NCI-H1417 treated with DMSO at 0.1 percent for 48 hours (cell line): ENCODE measurements around the gene ANXA10.
"Not testable (repeated sequence)": the region's sequence is repeated elsewhere in the genome, so short reads cannot be mapped to it uniquely, and the experiment has no call there.

Experiments used
- DNase-seq: peaks from one replicate; lab custom pipeline; 2025; lab: John Stamatoyannopoulos, UW

Gene ANXA10

DNA sequence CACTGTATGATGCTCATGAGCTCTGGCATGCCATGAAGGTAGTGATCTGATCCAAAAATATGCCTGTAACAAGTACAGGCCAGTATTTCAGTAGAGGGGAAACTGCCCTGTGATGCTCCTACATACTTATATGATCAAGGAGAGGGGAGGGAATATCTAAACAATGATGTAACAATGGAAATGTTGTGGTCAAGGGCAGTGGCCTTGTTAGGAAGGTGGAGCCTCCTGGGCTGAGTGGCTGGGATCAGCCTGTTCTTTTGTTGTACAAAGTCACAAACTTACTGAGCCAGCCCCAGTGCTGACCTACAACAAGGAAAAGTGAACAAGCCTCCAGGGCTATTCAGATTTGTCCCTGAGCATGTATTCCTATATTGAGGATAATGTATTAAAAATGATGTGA is 70.3 kb downstream of the ANXA10 start:
- DNase-seq = no peak

DNA sequence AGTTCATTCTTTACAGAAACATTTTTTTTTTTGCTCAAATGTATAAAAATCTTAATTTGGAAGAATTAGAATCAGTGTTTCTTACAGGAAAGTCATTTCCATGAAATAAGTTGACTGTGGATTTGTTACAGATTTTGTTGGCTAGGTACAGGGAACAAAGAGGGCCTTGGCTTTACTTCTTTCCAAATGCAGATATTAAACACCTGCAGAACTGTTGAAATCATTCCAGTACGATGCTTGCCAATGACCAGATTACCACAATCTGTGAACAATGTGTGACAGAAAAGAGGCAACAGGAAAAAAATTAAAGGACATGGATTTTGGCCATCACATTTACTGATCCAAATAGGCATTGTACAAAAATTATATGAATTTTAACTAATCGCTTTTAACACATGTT is 70.8 kb downstream of the ANXA10 start:
- no peak for DNase-seq

DNA sequence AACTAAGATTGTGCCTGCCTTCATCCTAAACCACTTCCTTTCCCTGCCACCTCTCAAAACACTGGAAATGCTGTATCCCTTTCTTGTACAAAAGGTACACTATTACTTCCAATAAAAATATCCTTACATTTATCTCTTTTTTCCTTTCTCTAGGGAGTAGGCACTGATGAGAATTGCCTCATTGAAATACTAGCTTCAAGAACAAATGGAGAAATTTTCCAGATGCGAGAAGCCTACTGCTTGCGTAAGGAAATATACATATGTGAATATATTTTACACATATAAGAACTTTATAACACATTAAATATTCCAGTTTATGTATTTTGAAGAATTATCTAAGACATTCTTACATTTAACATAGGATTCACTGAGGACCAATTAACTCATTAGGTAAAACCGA is 71.7 kb downstream of the ANXA10 start:
- no peak for DNase-seq

DNA sequence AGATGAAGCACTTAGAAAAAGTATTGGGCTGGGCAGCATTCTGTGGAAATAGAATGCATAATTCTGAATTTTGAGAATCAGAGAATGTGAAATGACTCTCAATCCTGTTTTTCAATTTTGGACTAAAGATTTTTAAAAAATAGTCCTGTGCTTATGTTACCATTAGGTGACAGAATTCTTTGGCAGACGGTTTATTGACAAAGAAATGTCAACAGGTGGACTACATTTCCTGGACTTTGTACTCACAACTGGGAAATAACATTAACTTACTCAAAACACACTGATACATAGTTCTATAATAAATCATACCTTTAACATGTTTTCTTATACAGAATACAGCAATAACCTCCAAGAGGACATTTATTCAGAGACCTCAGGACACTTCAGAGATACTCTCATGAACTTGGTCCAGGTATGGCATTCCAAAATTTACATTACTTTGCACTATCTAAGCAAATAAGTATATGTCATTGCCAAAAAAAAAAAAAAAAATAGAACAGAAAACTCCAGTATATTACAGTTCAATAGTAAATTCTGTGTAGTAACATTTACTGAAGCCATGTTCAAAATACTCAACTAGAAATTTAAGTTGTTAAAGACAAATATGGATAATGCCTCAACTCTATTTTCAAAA is 72.7 kb downstream of the ANXA10 start:
- DNase-seq = no peak

DNA sequence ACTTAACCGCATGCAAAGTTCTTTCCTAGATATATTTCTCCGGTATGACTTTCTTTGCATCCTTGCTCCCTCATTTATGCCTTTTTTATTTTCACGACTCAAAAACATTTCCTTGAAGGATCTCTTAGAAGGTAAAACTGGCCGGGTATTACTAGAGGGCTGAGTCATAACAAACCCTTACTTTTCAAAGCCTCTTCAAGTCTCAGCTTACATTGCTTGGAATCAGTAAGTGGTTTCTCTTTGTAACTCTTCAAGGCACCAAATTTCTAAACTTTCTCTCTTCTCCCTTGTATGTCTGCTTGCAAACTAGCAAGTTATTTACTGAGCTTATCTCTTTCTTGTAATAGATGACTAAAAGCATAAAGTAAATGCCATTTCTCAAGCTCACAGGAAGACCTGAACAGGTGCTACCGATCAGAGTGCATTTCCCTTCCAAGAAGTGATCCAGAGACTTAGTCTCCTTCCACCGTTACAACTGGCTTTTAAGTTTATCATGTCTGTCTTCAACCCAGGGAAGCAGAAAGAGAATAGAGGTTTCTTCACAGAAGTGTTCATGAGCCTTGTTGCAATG is 75.5 kb downstream of the ANXA10 start:
- no peak for DNase-seq

DNA sequence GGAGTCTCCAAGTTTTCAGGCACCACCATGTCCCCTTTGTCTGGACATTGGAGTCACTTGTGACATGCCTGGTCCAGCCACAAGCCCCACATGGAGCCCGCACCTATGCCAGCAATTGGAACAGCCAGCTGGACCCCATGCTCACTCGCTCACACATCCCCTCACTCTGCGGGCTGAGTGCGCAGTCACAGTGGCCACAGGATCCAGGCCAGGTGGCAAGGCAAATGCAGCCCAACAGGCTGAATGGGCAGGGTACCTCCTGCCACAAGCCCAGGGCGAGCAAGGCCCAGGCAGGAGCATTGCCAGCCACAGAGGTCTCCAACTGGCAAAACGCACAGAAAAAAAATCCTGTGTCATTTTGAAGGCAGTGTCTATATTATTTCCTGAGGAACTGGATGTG is 82.0 kb downstream of the ANXA10 start:
- DNase-seq = no peak

DNA sequence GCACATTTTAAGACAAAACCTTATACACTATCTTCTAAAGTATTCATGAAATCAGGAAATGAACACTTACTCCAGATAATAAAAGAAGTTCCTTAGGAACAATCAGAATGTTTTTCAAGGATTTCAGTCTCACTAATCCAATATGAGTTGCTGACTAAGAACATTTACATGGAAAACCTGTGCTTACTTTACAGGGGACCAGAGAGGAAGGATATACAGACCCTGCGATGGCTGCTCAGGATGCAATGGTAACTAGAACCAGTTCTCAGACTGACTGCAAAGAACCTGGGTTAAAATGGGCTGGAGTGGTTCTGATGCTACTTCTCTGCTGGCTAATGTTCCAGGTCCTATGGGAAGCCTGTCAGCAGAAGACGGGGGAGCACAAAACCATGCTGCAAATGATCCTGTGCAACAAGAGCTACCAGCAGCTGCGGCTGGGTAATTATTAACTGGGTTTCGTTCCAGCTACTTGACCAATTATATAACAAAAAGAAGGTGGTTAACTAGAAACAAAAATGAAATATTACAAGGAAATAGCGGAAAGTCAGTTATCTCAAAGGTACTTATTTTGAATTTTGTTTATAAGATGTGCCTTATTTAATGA is 85.3 kb downstream of the ANXA10 start:
- DNase-seq = no peak

DNA sequence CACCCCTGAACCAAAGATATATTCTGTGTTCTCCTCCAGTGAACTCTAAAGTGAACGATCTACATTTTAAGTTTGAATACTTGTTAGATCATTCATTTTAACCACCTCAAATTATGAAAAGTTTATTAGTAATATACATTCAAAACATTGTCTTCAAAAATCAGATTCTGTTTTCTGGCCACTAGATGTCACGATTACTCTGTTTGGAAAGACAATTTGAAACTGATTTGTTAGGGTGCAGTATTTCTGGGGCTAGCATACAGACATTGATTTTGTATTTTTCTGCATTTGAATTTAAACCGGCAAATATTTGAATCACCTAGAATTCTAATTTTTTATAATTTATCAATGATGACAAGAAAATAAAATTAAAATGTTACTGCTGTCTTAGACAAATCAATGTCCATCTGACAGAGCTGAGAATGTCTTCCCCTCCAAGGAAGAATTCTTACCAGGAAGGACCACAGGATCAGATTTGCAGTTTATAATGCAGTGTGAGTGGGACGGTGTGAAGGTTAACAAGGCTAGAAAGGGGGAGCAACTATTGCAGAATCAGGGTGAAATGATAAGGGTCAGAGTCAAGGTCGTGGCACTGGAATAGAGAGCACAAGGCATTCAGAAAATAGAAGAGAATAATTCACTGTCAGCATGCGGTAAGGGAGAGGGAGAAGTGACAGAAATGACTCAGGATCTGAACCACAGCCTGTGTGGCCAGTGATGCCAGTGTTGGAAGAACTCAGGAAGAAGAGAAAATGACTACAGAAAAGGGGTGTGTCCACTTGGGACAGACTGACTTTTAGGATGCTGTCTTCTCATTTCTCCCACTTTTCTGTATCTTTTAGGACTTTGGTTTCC is 91.6 kb downstream of the ANXA10 start:
- no peak for DNase-seq

DNA sequence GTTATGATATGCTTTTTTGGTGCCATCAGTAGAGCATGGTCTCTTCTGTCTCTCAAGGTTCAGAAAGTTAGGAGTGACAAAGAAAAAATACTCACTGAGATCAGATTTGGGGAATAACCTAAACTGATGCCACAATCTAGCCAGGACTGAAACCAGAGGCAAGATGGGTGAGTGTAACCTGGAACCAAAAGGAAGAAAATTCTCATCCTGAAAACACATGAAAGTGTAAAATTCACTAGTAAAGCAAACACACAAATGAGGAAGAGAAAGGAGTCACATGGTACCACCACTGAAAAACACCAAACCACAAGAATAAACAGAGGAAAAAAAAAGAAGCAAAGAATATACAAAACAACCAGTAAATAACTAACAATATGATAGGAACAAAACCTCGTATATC is 96.4 kb downstream of the ANXA10 start:
- DNase-seq = no peak

DNA sequence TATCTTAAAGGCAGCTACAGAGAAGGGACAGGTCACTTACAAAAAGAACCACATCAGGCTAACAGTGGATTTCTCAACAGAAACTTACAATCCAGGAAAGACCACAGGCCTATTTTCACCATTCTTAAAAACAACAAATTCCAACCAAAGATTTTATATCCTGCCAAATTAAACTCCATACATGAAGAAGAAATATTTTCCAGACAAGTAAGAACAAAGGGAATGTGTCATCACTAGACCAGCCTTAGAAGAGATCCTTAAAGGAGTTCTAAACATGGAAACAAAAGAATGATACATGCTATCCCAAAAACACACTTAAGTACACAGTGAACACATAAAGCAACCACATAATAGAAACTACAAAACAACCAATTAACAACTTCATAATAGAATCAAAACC is 105.6 kb downstream of the ANXA10 start:
- no peak for DNase-seq

DNA sequence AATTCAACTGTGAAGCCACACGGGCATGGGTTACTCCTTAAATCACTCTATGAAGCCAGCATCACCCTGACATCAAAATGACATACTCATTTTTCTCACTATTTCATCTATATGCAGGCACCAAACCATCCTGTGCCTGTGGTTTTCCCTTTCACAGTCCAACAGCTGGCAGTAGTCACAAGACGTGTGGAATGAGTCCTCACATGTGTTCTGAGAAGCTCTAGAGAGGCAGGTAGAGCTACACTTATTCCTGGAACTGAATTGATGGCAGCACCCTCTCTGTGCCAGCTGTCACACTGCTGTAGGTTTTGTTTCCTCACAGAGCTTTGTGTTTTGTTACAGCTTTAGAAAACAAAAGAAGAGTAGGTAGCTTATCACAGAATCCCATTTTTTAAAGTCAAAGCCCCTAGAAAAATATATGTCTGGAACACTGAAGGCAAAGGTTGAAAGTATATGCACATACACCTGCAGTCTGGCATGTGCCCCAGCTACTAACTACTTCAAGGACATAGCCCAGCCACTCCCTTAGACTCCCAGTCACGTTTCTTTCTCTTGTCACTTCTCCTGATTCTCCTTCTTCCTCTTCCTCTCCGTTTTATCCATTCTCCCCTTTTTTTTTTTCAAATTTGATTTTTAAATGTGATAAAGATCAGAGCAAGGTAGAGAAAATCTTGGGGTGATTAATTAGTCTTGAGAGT is 107.1 kb downstream of the ANXA10 start:
- no peak for DNase-seq

DNA sequence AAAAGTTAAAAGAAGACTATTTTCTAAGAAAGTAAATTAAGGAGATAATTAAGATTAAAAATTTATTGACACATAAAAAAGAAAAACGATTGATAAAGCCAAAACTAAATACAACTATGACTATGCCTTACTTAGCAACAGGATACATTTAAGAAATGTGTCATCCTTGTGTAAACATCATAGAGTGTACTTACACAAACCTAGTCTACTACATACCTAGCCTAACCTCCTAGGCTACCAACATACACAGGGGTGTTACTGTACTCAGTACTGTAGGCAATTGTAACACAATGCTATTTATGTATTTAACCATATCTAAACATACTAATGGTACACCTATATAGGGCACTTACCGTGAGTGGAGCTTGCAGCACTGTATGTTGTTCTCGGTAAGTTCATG is 108.3 kb downstream of the ANXA10 start:
- no peak for DNase-seq

DNA sequence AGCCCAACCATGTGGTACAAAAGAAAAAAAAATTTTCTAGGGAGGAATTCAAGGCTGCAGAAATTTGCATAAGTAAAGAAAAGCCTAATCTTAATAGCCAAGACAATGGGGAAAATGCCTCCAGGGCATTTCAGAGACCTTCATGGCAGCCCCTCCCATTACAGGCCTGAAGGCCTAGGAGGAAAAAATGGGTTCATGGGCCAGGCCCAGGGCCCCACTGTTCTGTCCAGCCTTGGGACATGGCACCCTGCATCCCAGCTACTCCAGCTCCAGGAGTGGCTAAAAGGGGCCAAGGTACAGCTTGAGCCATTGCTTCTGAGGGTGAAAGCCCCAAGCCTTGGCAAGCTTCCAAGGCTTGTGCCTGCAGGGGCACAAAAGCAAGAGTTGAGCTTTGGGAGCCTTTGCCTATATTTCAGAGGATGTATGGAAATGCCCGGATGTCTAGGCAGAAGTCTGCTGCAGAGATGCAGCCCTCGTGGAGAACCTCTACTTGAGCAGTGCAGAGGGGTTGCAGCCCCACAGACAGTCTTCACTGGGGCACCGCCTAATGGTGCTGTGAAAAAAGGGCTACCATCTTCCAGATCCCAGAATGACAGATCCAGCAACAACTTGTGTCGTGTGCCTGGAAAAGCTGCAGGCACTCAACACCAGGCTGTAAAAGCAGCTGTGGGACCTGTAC is 111.0 kb downstream of the ANXA10 start:
- DNase-seq = no peak

DNA sequence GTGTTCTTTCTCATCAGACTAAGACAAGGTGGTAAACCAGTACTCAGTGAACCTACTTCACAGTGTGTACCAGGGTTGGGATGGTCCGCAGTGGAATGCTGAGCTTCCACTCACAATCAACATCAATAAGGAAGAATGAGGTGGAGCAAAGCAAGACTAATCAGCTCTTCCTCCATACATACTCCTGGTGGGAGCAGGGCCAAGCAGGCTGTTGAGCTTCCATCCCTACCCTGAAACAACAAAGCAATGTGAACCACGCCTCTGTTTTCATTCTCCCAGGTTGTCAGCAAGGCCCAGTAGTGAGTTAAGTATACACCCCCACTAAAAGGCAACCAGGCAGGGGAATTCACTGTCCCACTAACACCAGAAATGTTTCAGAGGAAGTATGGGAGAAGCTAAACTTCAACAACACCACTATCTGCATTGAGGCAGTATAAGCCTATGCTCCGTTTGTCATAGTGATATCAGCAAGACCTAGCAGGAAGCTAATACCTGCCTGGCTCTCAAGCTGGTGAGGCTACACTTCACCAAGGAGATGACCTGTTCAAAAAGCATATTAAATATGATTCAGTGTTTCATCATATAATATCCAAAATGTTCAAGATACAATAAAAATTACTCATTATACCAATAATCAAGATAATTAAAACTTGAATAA is 116.7 kb downstream of the ANXA10 start:
- no peak for DNase-seq

DNA sequence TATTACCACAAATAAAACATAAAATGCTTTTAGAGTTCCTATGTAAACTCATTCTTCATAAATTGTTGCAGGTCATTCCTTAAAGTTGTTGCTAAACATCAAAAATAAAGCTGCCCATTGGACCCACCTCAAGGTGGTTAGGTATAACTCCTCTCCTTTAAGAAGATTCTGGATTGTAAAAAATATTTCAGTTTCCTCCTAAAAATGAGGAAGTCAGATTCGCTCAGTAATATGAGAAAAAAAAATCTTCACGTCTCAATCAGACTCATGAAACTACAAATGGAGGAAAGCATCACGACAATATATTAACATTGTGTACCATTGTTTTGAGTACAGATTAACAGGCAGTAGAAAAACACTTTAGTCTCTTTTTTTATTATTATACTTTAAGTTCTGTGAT is 120.3 kb downstream of the ANXA10 start:
- DNase-seq = no peak

DNA sequence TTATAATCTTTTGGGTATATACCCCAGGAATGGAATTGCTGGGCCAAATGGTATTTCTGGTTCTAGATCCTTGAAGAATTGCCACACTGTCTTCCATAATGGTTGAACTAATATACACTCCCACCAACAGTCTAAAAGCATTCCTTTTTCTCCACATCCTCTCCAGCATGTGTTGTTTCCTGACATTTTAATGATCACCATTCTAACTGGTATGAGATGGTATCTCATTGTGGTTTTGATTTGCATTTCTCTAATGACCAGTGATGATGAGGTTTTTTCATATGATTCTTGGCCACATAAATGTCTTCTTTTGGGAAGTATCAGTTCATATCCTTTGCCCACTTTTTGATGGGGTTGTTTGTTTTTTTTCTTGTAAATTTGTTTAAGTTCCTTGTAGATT is 121.2 kb downstream of the ANXA10 start:
- not testable (repeated sequence) for DNase-seq

DNA sequence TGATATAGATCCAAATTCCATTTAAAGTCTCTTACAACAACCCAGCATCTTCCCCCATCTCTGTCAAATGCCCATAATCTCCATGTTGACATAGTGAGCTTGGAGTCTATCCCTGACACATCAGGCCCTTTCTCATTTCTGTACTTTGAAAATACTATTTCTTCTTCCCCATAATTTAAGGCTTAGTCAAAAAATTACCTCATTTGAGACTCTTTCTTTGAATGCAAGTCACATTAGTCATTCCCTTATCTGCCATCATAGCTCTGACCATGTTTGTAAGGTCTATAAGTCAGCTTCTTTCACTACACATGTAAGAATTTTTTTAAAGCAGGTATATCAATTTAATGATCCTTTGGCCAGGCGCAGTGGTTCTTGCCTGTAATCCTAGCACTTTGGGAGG is 126.3 kb downstream of the ANXA10 start:
- DNase-seq = no peak

DNA sequence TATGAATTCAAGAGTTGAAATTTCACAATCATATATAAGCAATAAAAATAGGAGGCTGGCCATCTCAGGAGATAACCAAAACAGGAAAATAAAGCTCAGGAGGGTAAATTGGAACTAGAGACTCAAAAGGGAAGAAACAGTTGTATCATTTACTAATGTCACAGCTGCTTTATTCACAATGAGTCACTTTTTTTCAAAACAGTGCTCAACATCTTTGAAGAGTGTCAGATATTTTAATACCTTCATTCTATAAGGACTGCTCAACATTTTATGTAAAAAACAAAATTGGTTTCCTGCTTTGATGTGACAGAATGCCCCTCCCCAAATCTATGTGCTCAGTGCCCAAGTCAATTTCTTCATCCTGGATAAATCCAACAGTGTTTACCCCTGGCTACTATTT is 128.6 kb downstream of the ANXA10 start:
- no peak for DNase-seq

DNA sequence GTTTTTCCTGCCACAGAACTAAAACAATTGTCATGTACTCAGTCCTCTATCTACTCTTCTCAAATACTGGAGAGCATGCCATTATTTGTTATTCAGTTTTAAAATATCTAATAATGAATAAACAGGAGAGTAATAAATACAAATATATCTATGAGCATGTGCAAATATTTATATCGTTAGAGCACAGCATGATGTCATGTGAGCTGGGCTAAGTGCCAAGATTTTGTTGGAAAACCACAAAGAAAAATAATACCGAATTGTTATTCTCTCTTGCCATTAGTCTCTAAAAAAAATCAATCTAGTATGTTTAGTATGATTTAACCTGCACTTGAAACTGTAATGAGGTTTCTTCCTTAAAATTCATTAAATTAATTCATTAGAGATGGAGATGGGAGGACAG is 129.0 kb downstream of the ANXA10 start:
- DNase-seq = no peak
